Inflammatory macrophage treated with lipopolysaccharide for 1 hour (primary cell): ENCODE data around the gene LDAF1.

Source experiments
- DNase-seq, 2 donors: peaks; one replicate each; pipeline ENCODE4 v3.0.0-alpha.2; 2020 to 2022

LDAF1 gene

DNA sequence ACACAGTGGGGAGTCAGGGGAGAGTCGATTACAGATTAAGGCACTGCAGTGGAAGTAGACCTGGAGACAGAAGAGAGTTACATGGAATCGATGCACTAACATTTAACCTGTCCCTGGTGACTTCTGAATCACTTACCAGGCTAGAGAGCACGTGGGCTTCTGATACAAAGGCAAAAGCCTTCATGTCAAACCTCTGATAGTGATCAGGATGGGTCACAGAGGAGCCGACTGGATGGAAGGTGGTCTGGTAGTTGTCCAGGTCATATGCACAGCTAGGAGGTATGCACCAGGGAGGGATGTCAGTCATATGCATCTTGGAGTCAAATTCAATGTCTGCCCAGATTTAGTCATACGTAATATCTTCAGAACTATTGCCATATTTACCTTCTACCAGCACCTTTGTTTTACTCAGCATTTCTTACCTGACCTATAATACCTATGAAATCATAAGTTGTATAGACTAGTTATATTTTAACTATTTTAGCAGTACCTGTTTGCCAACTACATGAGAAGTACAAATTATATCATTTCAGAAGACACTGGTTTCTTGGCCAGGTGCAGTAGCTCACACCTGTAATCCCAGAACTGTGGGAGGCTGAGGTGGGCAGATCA, 41.2 kb downstream of the LDAF1 start:
- DNase-seq, result no peak

DNA sequence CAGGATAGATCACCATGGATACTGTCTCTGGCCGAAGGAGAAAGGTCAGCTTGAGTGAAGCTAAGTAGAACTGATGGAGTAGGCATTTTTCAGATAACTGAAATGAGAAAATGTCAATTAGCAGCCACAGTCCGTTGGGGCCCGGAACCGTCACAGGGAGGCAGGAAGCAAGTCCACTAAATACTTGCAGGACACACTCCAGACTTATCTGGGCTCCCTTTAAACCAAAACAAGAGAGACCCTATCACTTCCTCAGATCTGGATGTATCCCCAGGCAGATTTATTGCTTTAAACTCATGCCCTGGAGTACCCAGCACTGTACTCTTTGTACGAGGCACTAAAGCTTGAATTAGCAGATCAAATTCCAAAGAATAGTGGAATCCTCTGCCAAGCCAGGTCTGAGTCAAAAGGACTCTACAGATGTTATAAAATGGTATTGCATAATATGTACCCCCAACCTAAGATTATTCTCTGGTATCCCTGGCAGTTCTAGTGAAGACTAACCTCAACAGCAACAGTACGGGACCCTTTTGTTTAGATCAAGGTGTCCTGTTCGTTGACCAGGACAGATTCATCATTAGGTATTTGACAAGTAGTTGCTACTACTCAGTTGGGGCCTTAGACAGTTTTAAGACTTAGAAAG, 44.8 kb downstream of the LDAF1 start:
- no peak for DNase-seq

DNA sequence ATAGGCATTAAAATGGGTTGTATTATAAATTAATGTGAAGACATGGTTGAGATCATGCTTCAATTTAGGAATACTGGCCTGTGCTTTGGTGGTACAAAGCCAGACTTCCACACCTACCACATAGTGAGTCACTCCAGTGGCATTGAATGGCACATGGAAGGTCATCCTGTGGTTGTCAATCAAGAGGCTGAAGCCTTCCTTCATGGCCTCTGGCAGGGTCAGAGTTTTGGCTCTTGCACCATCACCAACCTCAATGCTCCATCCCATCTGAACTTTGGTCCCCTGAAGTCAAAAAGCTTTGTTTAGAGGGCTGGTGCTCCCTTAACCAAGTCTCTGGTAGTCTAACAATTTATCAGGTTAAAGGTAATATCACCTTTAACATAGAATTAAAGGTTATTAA, 46.8 kb downstream of the LDAF1 start:
- no peak for DNase-seq

- DNase-seq, result no peak
These were observed 48.1 kb downstream of the LDAF1 start for GRCh38 chr16:21206550-21206949.

GRCh38 chr16:21208446-21209230, 50.2 kb downstream of the LDAF1 start:
- no peak for DNase-seq

DNA sequence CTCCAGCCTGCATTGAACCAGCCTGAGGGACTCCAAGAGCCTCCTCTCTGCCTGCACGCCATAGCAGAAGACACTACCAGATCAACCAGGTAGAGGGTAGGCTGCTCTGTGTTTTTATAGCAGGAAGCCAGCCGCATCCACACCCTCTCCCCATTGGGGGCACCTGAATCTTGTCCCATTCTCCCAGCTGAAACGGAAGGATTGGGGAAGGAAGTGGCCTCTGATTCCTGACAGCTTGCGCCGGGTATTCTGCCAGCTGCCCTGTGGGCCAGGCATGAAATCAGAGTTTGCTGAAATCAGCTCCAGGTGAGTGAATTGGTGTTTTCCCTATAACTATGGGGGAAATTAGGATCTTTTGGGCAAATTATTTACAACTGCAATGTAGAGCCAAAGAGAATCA, 53.0 kb downstream of the LDAF1 start, which contains the start of gene ZP2:
ZP2 (minus strand) TSS at position 89 of the 400 bp plus-strand sequence; CDS start at position 62, 27 bp downstream.
- DNase-seq, result no peak

DNA sequence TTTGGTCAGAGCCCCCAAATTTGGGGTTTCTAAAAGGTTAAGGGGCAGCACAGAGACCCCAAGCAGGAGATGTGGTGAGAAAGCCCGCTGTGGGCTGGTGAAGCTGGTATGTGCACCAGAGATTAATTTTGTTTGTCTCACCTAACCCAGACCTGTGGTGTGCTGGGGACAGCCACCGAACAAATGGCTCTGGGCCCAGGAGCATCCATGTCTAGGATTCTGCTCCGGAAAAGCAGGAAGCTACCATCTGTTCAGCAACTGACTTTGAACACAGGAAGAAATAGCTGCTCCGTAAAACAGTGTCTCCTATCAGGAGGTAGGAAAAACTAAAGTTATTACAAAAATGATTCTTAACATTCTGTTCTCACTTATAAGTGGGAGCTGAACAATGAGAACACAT, 55.6 kb downstream of the LDAF1 start:
- DNase-seq, result no peak

DNA sequence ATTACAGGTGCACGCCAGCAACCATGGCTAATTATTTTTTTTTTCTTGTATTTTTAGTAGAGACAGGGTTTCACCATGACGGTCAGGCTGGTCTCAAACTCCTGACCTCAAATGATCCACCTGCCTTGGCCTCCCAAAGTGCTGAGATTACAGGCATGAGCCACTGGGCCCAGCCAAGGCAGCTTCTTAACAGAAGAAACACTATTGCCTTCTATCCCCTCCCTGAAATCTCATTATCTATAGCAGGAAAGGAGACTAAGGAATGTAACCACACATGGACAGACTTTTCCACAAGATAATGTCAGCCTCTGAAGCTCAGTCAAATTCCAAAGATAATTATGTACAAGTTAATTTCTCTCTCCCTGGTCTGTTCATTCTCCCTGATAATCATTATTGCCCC, 58.6 kb downstream of the LDAF1 start:
- DNase-seq, result no peak

DNA sequence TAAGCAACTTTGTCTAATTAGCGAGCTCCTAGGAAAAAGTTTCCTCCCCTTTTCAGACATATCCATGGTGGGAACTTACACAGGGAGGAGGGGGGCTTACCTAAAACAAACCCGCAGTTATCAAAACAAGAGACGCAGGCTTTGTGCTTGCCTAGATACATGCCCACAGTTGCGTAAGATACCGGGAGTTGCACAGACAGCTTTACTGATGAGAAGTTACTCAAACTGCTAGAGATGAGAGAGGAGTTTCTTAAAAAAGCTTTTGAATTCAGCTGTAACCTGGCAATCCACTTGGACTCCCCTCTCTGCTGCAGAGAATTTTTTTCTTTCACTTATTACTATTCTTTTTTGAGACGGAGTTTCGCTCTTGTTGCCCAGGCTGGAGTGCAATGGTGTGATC, 59.7 kb downstream of the LDAF1 start:
- no peak for DNase-seq

DNA sequence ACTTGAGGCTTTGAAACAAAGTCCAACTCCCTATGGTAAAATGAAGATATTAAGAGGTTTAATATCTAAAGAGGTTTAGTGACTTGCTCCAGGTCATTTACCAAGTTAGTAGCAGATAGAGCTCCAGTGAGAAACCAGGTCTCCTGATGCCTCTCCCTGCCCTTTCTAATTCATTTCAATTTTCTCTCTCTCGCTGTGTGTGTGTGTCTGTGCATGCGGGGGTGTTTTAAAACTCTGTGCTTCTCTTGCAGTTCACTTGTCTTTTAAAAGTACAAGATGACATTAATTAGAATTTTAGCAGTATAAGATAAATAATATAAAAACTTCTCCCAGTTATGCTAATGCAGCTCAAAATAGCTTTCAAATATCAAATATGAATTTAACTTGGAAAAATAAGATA, 61.1 kb downstream of the LDAF1 start:
- DNase-seq, result no peak

DNA sequence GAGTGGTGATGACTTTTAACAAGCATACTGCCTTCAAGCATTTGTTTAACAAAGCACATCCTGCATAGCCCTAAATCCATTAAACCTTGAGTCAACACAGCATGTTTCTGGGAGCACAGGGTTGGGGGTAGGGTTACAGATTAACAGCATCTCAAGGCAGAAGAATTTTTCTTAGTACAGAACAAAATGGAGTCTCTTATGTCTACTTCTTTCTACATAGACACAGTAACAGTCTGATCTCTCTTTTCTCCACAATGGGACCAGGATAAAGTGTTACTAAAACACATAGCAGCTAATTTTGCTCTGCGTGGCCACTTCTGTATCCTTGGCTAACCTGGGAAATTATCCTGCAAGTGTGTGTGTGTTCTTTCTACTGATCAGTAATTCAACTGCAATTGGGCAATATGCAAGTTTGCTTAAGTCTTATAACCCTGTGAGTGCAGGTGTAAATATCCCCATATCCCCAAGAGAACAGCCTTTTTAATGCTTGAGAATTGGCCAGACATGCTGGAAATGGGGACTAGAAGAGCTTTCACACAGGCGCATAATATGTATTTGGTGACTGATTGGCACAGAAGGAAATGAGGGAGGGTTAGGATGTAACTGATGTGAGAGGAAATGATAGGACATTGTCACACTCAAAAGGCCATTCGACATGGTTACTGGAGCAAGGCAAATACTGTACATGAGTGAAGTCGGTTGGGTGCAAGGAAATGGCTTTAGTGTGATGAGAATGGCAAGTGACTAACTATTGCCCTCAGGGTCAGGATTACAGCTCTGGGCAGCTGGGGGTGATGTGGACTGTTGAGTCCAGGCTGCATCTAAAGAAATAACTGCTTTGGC, 64.2 kb downstream of the LDAF1 start:
- no peak for DNase-seq

- DNase-seq, result no peak
These were observed 65.3 kb downstream of the LDAF1 start for GRCh38 chr16:21223787-21224186.

DNA sequence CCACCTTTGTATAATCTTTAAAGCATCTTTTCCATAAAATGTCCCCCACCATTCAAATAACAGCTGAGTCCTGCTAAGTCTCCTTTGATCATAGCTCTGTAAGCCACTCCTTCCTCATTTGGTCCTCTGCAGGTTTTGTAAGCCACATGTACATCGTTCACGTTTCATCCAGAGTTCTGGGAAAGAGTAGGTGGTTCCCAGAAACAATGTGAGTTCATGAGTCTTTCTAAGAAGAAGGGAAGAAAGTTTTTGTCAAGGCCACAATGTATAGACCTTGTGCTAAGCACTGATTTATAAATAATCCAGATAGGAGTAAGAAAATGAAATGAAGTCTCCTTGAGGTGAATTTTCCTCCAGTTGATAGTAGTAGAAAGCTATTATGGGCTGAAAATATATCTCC, 66.3 kb downstream of the LDAF1 start:
- peak; percentile 27 to 38 for DNase-seq

DNA sequence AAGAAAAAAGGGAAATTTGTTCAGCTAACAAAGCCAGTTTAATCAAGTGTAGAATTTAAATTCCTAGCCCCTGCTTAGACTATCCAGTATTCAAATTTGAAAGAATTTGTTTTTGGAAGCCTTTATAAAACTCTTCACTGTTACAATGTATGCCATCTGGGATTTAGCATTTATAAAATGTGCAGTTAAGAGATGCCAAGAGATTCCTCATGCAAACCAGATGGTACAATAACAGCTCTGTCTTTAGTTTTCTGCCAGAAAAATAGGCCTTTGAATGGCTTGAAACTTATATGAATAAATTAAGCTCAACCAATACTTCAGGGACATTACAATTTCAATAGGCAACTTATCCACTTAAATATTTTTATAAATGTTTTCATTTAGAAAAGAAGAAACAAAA, 68.3 kb downstream of the LDAF1 start:
- DNase-seq, result no peak

DNA sequence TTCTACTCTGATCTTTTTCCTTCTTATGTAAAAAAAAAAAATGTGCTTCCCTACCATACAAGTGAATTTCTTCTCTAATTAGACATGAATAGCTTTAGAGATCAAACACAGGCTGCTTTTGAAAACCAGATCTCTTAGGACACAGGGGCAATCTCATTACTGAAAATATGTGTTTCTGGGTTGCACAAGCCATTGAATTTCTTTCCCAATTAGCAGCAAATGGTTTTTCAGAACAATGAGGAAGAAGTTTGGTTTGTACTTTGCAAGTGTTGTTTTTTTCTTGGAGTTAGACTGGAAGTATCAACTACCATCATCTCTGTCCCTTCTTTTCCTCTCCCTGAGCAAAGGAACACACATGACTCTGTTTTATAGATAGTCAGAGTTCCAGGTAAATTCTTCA, 69.4 kb downstream of the LDAF1 start:
- DNase-seq, result peak; percentile 39 to 49

DNA sequence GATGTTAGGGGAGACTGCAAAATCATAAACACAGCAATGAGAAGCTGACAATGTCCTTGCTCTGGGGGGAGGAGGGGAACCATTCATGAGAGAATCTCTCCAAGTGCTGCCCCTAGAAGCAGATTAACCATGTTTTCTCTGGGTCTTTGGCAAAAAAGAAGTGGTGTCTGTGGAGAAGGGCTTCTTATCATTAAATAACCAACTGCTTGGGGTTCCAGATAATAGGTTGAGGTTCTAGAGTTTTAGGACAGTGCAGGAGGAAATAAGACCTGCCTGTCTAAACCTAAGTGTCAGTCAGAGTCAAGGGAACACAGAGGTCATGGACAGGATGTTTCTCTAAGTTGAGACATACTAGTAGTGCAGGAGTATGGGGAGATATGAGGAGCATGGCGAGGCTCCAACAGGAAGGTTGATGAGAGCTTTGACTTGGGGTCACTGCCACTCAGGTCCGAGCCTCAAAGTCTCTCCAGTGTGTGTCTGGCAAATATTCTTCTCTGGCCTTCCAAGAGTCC, 69.9 kb downstream of the LDAF1 start:
- no peak for DNase-seq
